GM19467 (cell line): ENCODE data around the gene CAV3.

Experiments
- ATAC-seq: cut with Tn5 transposase; IDR thresholded peaks from one replicate; pipeline ENCODE4 v1.9.1; 2021; ENCODE audit warnings: mild to moderate bottlenecking, moderate library complexity; ENCODE audit not compliant: unreplicated experiment

Gene CAV3

DNA sequence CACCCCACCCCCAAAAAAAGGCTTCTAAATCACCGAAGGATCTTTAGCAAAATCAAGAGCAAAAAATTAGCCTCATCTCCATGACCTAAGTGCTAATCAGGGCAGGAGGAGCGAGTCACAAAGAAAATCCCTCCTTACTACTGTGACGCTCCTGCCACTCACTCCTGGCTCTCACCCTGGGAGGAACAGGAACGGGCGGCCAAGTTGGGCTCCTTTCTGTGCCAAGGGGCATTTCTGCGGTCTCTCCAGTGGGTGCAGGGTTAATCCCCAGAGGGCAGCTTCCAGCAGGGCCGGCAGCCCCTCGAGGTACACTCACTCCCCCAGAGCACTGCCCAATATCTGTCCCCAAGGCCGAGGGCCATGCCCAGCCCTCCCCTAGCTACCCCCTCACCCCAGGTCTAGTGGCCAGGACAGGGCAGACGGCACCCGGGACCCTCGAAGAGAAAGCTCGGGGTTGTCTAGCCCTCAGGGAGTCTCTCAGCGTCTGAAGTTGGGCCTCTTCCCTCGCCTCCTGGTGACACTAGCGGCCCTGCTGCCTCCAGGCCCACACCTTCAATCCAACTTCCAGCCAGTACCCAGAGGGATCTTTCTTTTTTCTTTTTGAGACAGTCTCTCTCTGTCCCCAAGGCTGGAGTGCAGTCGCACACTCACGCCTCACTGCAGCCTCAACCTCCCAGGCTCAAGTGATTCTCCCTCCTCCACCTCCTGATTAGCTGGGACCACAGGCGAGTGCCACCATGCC, 706 bp downstream of the CAV3 start:
- no peak for ATAC-seq

DNA sequence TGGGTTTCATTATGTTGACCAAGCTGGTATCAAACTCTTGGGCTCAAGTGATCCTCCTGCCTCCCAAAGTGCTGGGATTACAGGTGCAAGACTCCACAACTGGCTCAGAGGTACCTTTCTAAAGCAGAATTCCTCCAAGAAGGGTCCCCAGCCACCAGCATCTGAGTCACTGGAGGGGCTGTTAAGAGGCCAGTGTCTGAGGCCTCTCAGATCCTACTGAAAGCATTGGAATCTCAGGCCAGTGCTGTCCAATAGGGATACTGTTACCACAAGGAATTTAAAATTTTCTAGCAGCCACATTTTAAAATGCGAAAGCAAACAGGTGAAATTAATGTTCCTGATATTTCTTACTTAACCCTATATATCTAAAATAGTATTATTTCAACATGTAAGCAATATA, 1.3 kb downstream of the CAV3 start:
- no peak for ATAC-seq

DNA sequence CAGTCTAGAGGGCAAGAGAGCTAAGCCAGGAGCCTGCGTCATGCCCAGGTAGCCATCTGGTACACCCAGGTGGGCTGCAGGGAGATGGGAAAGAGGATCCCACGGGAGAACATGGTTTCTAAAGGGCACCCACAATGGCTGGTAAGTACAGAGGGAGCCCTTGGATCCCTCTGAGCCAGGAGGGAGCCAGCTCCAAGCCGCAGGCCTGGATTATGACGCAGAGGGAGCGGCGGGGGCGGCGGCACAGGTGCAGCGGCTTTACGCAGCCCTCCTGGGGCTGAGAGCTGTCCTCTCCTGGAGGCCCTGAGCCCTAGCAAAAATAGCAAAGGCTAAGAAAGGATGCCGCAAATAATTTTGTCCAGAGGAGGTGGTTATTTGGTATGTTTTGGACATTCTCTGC, 2.8 kb downstream of the CAV3 start:
- ATAC-seq = no peak

DNA sequence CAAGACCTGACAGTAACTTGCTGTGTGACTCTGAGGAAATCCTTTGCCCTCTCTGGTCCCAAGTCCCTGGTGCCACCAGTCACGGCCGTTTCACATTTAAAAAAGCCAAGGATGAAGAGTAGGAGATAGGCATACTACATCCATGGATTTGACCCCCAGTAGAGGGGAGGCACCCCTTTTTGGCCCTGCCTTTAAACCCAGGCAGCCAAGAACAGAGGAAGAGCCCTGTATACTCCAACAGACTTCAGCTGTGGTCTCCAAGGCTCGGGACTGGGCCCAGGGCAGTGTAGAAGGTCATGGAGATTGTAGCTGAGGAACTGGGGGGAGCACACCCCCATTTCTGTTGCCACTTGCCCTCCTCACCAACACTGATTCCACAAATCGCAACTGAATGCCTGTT, 3.7 kb downstream of the CAV3 start:
- ATAC-seq = no peak

DNA sequence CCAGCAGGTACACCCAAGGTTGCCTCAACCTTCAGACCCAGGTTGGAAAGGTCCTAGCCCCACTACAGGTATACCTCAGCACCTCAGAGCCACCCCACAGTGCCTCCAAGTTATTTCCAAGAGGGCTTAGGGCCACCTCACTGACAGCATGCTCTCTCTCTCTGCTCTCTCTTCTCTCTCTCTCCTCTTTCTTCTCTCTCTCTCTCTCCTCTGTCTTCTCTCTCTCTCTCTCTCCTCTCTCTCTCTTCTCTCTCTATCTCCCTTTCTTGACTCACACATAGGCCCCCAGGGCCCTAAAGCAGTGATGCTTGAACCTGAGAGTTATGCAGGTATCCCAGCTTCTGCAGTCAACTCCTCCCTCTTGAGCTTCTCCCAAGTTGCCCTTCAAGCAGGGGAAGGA, 4.2 kb downstream of the CAV3 start:
- ATAC-seq = no peak

DNA sequence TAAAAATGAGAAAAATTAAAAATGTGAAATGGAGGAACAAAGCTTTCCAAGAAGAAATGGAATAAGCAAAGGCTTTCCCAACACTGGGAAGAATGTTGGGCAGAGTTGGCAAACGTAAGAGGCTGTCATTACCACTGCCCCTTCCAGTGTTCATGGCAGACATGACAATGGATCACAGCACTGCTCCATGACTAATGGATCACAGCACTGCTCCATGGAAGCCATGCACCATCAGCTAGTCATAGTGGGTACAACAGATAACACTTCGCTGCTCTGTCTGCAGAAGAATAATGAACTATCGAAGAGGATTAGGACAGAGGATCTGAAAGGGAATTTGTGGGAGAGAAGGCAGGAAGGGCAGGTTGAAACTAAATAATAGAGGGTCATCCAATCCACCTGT, 5.0 kb downstream of the CAV3 start:
- no peak for ATAC-seq

DNA sequence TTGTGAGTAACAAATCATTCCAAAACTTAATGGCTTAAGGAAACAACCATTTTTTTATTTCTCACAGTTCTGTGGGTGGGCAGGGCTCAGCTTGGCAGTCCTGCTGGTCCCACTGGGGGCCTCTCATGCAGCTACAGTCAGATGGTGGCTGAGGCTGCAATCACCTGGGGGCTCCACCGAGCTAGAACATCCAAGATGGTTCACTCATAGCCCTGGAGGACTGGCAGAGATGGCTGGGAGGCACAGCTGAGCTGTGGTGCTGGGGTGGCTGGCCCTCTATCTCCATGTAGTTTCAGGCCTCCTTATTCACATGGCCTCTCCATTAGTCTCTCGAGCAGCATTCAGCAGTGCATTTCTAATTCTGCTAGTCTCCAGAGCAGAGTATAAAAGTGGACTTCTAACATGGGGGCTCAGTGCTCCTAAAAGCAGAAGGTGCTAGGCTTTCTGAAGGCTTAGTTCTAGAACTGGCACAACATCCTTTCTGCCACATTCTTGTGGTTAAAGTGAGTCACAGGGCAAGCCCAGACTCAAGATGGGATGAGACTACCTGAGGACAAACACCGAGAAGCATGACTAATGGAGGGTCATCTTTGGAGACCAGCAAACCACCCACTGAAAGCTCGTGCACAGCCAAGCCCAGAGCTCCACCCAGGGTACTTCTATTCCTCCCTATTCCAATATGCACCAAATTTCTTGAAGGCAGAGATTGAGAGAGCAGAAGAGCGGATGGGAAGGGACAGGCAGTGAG, 6.3 kb downstream of the CAV3 start:
- no peak for ATAC-seq

DNA sequence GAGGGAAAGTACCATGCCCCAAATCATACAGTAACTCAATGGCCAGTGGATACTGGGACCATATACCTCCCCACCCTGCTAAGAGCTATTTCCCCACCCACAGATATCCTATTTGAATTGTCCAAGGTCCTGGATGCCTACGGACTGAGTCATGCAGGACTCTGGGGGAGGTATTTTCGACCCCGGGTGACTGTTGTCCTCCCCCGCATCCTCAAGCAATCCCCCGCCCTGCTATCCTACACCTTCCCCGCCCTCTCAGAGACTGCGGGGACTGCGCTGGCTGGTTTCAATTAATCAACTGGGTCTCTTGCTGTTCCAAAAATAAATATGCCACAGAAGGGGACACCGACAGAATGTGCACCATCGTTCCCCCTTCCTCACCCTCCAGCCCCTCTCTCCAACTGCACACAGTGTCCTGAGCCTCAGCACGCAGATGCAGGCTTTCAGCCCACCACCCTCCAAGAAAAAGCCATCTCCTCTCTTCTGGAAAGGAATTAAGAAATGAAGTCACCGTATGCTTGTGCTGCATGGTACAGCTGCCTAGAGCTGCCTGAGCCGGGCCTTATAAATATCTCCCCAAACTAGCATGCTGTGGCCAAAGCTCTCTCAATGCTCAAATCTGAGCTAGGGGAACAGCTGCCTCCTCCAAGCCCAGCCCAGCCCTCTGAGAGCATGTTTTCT, 8.1 kb downstream of the CAV3 start:
- no peak for ATAC-seq

DNA sequence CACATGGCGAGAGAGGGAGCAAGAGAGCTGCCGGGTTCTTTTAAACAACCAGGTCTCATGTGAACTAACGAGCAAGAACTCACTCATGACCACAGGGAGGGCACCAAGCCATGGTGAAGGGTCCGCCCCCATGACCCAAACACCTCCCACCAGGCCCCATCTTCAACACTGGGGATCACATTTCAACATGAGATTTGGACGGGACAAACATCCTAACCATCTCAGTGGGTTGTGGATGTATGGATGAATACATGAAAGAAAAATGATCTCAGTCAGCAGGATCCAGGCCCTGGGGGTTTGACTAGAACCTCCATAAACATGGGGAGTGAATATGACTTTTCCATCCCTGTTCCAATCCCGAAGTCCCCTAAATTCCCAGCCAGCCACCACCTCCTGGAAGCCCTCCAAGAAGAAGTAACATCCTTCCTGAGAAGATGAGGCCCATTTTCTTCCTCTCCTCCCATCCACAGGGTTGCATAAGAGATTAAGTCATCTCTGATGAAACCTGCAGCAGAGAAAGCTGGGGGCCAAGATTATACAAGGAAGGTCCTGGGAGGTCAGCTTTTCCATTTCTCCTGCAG, 9.5 kb downstream of the CAV3 start:
- no peak for ATAC-seq

DNA sequence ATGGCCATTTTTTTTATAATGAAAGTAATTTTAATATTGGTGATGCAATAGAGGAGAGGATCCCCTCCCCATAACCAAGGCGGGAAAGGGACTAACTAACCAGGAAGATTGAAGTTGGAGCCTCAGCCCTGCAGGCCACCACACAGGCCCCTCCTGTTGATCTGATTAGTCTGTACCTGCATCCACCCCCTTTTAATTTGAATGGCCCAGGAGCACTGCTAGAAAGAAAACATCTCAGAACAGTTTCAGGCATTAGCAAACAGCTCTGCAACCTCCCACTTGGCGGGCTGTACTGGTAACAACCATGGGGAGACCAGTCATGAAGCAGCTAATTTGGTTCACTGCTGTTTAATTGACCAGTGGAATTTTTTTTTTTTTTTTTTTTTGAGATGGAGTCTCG, 10.3 kb downstream of the CAV3 start:
- ATAC-seq = no peak

DNA sequence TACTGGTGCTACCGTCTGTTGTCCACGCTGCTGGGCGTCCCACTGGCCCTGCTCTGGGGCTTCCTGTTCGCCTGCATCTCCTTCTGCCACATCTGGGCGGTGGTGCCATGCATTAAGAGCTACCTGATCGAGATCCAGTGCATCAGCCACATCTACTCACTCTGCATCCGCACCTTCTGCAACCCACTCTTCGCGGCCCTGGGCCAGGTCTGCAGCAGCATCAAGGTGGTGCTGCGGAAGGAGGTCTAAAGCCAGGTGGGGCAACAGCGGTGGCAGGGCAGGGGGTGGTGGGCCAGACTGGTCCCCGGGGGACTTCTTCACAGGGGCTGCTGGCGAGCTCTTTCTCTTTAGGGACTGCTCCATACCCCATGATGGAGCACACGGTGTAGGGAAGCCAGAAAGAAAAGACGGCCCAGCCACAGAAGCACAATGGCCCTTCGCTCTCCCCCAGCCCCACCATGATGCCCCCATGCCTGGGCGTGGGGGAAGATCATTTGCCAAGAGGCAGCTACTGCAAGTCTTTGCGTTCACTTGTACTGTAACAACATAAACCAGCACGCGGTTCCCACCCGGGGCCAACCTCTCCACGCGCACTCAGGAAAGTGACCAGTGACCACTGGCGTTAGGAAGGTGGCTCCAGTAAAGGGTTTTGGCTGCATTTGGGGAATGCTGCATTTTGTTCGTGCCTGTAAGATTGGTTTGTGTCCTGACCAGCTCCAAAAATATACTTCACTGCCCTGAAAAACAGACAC, 12.2 kb downstream of the CAV3 start:
- no peak for ATAC-seq

DNA sequence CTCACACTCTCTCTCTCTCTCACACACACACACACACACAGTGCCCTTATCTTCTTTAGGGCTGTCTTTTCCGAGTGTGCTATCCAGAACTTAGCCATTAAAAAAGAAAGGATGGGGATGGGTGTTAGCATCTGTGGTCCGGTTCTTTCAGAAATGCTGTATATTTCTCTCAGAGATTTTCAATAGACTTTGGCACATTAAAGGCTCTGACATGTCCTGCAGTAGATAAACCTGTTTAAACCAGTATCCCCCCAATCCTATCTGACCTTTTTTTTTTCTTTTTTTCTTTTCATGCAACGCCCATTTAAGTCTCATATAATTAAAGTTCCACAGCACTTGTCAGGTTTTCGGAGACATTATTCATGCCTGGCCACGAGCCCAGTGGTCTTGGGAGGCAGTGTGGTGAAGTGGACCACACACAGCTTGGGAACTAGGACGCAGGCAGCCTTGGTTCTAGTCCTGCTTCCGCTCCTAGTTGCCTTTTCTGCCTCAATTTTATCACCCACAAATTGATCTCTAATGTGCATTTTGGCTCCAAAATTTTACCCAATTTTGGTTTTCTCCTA, 13.3 kb downstream of the CAV3 start:
- no peak for ATAC-seq

DNA sequence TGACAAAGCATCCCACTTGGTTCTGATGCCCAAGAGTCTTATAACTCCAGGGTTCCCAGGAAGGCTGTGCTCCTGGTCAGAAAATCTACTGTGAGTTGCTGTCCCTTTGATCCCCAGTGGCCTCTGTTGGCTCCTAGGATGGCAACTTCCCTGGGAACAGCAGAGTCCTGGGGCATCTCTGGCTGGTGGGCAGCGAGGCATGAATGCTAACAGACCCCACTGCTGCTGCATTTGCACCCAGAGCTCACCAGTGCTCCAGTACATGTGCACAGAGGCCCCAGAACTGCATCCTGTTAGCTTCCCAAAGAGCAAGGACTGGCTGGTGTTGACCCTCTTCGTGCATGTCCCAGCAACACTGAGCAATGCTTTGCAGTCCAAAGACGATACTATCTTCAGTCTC, 15.7 kb downstream of the CAV3 start:
- no peak for ATAC-seq

DNA sequence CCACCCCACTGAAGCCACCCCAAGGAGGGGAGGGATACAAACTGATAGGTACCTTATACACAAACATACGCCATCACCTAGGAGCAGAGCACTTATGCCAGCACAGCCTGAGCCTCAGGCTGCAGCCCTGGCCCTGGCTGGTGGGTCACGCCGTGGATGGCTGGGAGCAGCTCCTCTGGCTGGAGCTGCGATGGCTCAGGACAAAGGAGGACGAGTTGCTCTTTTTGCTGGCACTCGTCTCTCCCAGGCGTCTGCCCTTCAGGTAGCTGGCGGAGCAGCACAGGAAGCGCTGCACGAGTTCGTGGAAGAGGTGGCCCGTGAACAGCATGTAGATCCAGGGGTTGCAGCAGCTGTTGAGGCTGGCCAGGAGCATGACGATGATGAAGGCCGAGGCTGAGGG, 19.2 kb downstream of the CAV3 start:
- no peak for ATAC-seq

DNA sequence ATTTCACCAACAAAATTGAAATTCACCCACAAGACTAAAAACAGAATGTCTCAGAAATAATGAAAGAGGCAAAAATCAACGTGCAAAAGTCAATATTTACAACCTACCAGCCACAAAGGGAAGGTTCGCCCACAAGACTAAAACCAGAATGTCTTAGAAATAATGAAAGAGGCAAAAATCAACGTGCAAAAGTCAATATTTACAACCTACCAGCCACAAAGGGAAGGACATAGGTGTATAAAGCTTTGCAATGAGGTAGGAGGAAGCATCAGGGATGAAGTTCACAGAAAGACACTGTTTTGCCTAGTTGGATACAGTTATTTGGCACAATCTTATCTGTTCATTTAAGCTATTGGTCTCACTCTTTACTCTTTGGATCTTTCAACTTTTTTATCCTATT, 21.5 kb downstream of the CAV3 start:
- no peak for ATAC-seq

DNA sequence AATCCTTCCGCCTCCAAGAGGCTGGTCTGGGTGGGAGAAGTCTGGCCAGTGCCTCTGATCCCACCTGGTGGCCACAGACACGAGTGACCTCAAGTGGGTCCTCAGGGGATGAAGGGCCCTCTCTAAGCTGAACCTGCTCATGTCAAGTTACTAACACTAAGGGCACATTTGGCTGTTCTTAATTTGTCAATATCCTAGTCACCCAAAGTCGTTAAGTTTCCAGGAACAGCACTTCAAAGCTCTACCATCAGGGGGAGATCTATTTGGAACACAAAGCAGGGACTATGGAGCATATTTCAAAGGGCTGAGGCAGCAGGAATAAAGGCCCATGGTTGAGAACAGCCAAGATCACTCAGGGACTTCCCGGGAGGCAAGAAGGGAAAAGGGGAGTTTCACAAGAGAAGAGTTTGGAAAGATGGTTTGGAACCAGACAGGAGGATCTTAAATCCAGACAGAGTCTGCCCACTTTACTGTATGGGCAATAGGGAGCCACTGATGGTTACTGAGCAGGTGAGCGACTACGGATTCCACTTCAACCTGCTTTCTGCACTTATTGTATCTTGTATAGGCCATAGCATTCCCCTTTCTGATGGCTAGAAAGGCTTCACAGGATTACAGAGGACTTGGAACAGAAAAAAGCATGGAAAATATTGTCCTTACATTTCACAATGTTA, 22.1 kb downstream of the CAV3 start:
- ATAC-seq = no peak

DNA sequence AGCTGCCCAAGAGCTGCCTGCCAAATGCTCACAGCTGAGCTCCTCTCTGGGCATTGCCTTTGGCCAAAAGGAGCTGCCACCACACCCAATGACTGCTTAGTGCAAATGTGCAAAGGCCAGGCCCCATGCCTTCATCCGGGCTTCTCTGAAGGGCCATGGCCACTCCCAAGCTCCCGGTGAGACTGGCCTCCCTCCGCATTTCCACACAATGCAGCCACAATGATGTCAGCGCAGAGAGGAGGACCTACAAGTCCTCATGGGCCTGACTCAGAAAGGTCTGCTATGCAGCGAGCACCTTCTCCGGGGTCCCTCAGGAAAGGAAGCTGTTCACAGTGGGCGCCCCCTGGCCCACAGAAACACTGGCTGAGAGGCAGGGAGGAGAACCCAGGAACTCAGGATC, 23.1 kb downstream of the CAV3 start:
- ATAC-seq = no peak

DNA sequence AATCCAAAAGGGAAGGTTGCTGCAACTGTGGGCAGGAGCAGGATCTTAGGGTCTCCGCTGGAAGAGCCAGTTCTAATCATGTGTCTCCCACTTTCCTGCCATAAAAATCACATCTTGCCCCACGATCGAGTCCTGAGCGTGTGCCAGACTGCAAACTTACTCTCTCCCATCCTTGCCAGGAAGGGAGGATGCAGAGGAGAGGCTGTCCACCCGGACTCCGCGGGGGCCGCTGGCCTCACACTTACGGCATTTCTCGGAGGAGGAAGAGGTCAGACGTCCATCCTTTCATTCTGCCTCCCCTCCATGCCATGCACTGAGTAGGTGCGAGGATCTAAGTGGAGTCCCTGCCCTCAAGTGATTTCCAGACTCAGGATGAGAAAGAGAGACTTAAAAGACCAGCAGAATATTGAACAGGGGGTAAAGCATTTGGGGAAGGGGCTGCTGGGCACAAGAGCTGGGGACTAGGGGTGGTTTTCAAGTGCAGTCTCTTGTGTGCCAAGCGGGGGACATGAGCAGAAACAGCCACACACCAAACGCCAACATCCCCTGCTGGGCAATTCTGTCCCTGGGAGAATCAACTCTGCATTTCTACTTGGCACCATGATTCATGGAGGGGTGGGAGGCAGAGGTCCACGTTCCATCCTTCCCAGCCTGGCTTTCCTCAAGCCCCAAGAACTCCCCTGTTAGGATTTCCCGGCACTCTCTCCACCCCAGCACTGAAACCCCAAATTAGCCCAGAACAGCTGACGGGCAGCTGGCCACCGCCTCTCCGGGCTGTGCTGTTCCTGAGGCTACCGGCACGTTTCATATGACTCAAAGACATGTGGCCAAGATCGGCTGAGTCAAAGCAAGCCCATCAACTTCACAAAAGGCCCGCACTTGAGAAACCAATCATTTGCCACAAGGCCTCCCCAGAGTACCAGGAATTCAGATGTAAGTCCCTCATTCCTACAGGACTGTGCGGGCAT, 24.2 kb downstream of the CAV3 start:
- ATAC-seq = no peak
